ENCODE measurements around the gene CHKB. TPM values are rescaled to one million over a fixed set of nuclear protein-coding genes. Genes with fewer than 3 reads are reported as not detected.

The CHKB gene
- total RNA-seq, 1 donor from 2014 or later: 47.4 TPM

DNA sequence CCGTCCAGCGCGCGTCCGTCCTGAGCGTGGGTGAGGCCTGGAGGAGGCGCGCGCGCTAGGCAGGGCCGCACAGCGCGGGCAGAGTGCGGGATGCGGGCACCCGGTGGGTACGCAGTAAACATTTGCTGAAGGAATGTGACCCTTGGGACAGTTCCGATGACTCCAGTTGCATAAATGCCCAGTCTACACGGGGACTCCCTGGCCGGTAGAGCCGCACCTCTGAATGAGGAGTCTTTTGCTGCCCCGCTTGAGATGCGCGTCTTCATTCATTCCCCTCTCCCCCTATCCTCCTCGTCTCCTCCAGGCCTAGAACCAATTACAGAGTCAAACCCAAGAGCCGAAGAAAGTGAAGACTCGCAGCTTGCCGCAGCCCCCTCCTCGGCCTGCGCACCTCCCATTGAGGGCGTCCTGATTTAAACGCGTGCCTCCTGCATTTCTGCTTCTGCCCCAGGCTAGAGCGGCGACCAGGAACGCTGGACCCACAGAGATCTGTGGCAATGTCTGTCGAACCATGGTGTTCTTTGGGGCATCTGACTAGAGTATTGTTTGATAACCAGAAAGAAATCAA, 729 bp upstream of the CHKB start:
- H3K36me3 Mint-ChIP-seq (ENCODE audit: low read depth): peaks cover 9% of the 10 kb centered on the region
- TF ChIP-seq, protein P1, sequence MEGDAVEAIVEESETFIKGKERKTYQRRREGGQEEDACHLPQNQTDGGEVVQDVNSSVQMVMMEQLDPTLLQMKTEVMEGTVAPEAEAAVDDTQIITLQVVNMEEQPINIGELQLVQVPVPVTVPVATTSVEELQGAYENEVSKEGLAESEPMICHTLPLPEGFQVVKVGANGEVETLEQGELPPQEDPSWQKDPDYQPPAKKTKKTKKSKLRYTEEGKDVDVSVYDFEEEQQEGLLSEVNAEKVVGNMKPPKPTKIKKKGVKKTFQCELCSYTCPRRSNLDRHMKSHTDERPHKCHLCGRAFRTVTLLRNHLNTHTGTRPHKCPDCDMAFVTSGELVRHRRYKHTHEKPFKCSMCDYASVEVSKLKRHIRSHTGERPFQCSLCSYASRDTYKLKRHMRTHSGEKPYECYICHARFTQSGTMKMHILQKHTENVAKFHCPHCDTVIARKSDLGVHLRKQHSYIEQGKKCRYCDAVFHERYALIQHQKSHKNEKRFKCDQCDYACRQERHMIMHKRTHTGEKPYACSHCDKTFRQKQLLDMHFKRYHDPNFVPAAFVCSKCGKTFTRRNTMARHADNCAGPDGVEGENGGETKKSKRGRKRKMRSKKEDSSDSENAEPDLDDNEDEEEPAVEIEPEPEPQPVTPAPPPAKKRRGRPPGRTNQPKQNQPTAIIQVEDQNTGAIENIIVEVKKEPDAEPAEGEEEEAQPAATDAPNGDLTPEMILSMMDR (IDR thresholded peaks at IDR 0.05): peak; percentile 32
- H3K27ac Mint-ChIP-seq (ENCODE audit: unreplicated experiment): peak overlapping the region; percentile 37
- DNase-seq (ENCODE audit: low spot score): peak; percentile 60
- peaks cover 19% of the 10 kb centered on the region for H3K4me1 Mint-ChIP-seq (ENCODE audit: low read depth)
- H3K27me3 Mint-ChIP-seq (ENCODE audit: low read depth): no peaks in the 10 kb centered on the region
- H3K9me3 Mint-ChIP-seq (ENCODE audit: low read depth): no peaks in the 10 kb centered on the region
- H3K4me3 Mint-ChIP-seq (ENCODE audit: unreplicated experiment): peak overlapping the region; percentile 88

DNA sequence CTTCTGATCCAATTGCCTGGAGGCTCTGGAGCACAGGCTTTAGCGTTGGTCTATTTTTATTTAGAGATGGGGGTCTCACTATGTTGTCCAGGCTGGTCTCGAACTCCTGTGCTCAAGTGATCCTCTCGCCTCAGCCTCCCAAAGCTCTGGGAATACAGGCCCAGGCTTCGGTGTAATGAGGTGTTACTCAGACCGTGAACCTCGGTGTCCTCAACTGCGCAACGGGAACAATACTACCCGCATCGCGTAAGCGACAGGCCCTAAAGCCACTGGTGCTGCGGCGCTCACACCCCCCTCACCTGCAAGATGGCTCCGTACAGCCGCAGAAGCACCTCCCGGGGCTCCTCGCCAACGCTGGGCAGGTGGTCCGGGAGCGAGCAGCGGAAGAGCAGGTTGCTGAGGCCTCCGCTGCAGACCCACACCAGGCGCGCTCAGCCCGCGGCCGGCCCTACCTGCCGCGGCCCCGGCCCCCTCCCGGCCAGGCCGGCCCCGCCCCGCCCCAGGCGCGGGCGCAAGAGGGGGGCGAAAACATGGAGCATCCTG, 628 bp downstream of the CHKB start:
- Mint-ChIP-seq H3K27ac (ENCODE audit: unreplicated experiment) (peak overlapping the region; percentile 57), H3K27me3 (ENCODE audit: low read depth) (no peaks in the 10 kb centered on the region)
- peak; percentile 88 for DNase-seq (ENCODE audit: low spot score)

DNA sequence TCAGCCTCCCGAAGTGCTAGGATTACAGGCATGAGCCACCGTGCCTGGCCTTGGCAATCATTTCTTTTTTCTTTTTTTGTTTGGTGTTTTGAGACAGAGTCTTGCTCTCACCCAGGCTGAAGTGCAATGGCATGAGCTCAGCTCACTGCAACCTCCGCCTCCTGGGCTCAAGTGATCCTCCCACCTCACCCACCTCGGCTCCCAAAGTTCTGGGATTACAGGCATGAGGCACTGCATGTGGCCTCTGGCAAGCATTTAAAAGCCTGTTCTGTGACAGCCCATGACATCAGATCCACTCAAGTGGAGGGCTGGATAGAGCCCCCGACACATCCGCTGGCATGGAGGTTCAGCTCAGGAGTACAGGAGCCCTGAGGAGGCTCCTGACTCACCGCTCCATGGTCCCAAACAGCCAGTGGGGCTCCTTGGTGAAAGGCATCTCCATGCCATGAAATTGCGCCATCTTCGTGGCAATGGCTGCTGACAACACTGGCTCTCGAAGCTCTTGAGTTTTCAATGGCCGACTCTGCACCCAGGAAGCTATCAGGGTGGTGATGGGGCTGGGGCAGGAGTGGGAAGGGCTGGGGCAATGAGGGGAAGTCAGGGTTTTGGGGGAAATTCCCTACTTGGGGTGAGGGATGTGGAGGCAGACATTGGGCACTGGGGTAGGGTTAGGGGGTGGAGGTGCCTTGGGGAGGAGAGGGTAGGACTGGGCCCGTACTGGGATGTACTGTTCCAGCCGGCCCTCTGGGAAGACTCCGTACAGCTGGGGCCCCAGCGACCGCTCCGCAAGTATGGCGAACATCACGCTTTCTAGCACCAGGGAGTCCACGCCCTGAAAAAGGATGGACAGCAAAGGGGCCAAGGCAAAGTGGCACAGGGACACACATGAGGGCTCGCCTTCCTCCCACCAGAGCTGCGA, 1.4 kb downstream of the CHKB start:
- Mint-ChIP-seq H3K27ac (ENCODE audit: unreplicated experiment) (peak overlapping the region; percentile 57), H3K27me3 (ENCODE audit: low read depth) (no peaks in the 10 kb centered on the region), H3K9me3 (ENCODE audit: low read depth) (no peaks in the 10 kb centered on the region), H3K36me3 (ENCODE audit: low read depth) (peaks cover 9% of the 10 kb centered on the region), H3K4me1 (ENCODE audit: low read depth) (peaks cover 19% of the 10 kb centered on the region), H3K4me3 (ENCODE audit: unreplicated experiment) (peak overlapping the region; percentile 88)
- TF ChIP-seq, protein P1 (IDR thresholded peaks at IDR 0.05): no peak
- DNase-seq (ENCODE audit: low spot score): peak; percentile 47

More for the DNA sequence above, 628 bp downstream of the CHKB start:
- peaks cover 9% of the 10 kb centered on the region for H3K36me3 Mint-ChIP-seq (ENCODE audit: low read depth)
- TF ChIP-seq, protein P1 (IDR thresholded peaks at IDR 0.05): no peak
- peaks cover 19% of the 10 kb centered on the region for H3K4me1 Mint-ChIP-seq (ENCODE audit: low read depth)
- H3K9me3 Mint-ChIP-seq (ENCODE audit: low read depth): no peaks in the 10 kb centered on the region
- H3K4me3 Mint-ChIP-seq (ENCODE audit: unreplicated experiment): peak overlapping the region; percentile 88

DNA sequence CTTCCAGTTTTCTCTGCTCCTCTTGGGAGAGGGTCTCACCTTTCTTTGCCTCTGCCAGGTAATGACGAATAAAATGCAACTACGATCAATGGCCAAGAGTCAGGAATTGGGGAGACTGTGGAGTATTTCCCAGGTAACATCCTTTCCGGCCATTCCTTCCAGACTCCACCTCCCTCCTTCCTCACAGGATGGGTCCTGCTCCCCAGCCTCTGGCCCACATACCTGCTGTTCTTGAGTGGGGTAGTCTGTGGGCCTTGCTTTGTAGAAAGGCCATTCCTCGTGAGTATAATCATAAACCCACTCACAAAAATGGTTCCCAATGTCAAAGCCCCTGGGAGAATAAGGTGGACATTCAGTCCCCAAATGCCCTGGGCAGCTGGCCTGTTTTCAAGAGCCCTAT, 2.9 kb downstream of the CHKB start:
- no peaks in the 10 kb centered on the region for H3K9me3 Mint-ChIP-seq (ENCODE audit: low read depth)
- peaks cover 9% of the 10 kb centered on the region for H3K36me3 Mint-ChIP-seq (ENCODE audit: low read depth)
- peaks cover 19% of the 10 kb centered on the region for H3K4me1 Mint-ChIP-seq (ENCODE audit: low read depth)
- H3K27me3 Mint-ChIP-seq (ENCODE audit: low read depth): no peaks in the 10 kb centered on the region
- H3K4me3 Mint-ChIP-seq (ENCODE audit: unreplicated experiment): no peak overlapping the region
- TF ChIP-seq, protein P1 (IDR thresholded peaks at IDR 0.05): no peak
- no peak for DNase-seq (ENCODE audit: low spot score)
- no peak overlapping the region for H3K27ac Mint-ChIP-seq (ENCODE audit: unreplicated experiment)

DNA sequence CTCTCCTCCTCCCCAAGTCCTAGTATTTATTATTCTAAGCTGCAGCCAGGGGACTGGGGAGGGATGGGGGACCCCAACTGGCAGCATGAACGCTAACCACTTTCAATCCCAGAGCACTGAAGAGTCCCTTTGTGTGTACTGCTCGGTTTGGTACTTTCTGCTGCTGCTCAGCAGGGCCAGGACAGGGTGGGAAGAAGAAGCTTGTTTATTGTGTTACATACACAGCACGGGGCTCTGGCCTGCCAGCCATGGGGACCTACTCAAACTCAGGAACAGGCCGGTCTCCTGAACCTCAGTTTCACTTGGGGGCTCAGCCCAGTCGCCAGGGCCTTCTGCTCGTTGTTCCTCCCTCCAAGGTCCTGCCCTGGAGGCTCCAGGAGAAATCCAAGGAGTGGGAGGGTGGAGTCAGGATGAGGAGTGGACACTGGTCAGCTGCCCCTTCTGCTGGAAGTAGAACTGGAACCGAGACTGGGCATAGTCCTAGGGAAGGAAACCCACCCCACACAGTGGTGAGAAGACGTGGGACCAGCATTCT, 3.8 kb downstream of the CHKB start:
- H3K9me3 Mint-ChIP-seq (ENCODE audit: low read depth): no peaks in the 10 kb centered on the region
- H3K27me3 Mint-ChIP-seq (ENCODE audit: low read depth): no peaks in the 10 kb centered on the region
- peaks cover 19% of the 10 kb centered on the region for H3K4me1 Mint-ChIP-seq (ENCODE audit: low read depth)
- peaks cover 9% of the 10 kb centered on the region for H3K36me3 Mint-ChIP-seq (ENCODE audit: low read depth)
- H3K27ac Mint-ChIP-seq (ENCODE audit: unreplicated experiment): no peak overlapping the region
- TF ChIP-seq, protein P1 (IDR thresholded peaks at IDR 0.05): no peak
- no peak overlapping the region for H3K4me3 Mint-ChIP-seq (ENCODE audit: unreplicated experiment)
- DNase-seq (ENCODE audit: low spot score): no peak

Measured in chondrocyte (in vitro differentiated cells).